Bronchial epithelial cell (primary cell): ENCODE data around the gene RSBN1L. TPM values are rescaled to one million over a fixed set of nuclear protein-coding genes. Genes with fewer than 3 reads are reported as not detected.

Experiments used
- DNase-seq: peaks from one replicate; pipeline ENCODE4 v3.0.0-alpha.2; 2010; ENCODE audit warnings: low read depth
- FAIRE-seq: peaks from 2 replicates; lab custom pipeline; 2011; peaks lifted over from hg19 to GRCh38; lab: Jason Lieb, UNC
- H3K27me3 ChIP-seq: 2 replicates; pipeline ENCODE4 v1.5.1; 2011; ENCODE audit warnings: low read length; ENCODE audit not compliant: control insufficient read depth, insufficient read depth
- H3K36me3 ChIP-seq: 2 replicates; pipeline ENCODE4 v1.5.1; 2011; ENCODE audit warnings: low read length; ENCODE audit not compliant: control insufficient read depth, insufficient read depth
- H3K4me3 ChIP-seq: 2 replicates; pipeline ENCODE4 v1.5.1; 2011; ENCODE audit warnings: mild to moderate bottlenecking, low read depth, low read length, control low read depth
- CTCF ChIP-seq: IDR thresholded peaks from 2 replicates; pipeline ENCODE4 v1.5.1; 2011; ENCODE audit warnings: mild to moderate bottlenecking, moderate library complexity, low read length, control low read depth, inconsistent platforms; ENCODE audit not compliant: insufficient read depth, severe bottlenecking
- total RNA-seq: library from RNA; depleted of rRNA; stranded (reverse); fragments of >200 nt; gene quantifications from 2 replicates; pipeline ENCODE4 v1.2.1, GENCODE V29; 2014

RSBN1L gene
- total RNA-seq, 1 donor from 2014 or later, result 17.9 TPM

DNA sequence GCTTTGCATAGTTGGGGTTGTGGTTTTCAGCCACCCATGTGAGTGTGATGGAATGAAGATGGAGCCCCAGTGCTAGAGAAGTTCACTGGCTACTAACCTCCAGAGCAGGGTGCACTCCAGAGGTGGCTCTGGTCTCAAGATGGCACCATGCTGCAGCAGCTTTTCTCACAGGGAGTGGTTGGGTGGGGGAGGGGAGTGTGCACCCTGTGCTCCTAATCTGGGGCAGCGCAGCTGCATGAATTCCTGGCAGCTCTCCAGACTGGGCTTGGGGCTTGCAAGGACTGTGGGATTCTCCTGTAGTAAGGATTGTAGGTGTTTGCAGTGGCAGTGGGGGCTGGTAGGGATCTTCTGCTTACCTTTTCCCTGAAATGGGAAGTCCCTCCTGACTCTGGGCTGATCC lies 126.0 kb downstream of the RSBN1L start:
- H3K36me3 ChIP-seq, result no peaks in the 10 kb centered on the region
- no peak for FAIRE-seq
- DNase-seq, result no peak
- no peak overlapping the region for H3K4me3 ChIP-seq
- no peak for TF ChIP-seq CTCF
- H3K27me3 ChIP-seq, result no peaks in the 10 kb centered on the region

DNA sequence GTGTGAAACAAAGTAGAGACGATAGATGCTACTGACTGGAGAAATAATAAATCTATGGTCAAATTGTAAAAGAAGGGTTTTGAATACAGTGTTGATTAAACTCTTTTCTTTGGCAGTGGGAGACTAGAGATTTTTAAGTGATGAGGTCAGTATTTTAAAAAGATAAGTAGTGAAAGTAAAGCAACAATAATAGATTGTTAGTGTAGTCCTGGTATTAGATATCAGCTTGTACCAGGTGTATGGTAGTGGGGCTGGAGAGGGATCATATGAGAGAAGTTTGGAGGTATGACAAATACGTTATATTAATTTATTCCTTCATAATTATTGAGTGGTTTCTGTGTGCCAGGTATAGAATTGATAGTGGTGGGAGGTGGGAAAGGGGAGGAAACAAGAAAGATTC lies 127.5 kb downstream of the RSBN1L start:
- Histone ChIP-seq H3K27me3 (no peaks in the 10 kb centered on the region), H3K36me3 (no peaks in the 10 kb centered on the region), H3K4me3 (no peak overlapping the region)
- no peak for TF ChIP-seq CTCF
- FAIRE-seq (no peak), DNase-seq (no peak)

- TF ChIP-seq CTCF, result no peak
- no peak for FAIRE-seq
- no peak for DNase-seq
- Histone ChIP-seq H3K36me3 (no peaks in the 10 kb centered on the region), H3K27me3 (no peaks in the 10 kb centered on the region), H3K4me3 (no peak overlapping the region)
These were observed 128.4 kb downstream of the RSBN1L start for GRCh38 chr7:77824636-77825035.

DNA sequence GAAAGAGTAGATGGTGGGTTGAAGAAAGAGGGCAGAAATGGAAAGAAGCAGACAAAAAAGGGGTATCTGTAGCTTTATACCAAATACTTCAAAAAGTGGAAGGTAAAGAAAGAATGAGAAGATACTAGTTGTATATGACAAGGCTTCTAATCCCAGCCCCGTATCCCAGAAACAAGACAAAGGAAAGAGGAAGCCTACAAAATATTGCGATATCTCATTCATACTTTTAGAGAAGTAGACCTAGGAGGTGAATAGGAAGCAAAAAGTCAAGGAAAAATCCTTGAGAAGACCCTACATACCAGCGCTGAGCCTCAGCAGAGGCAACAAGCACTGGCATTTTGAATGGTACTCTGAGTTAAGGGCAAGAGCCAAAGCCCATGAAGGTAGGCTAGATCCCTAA lies 128.9 kb downstream of the RSBN1L start:
- no peak for FAIRE-seq
- no peaks in the 10 kb centered on the region for H3K27me3 ChIP-seq

GRCh38 chr7:77826300-77826699 lies 130.0 kb downstream of the RSBN1L start:
- no peak for TF ChIP-seq CTCF
- FAIRE-seq (no peak), DNase-seq (no peak)
- H3K27me3 ChIP-seq, result no peaks in the 10 kb centered on the region
- H3K4me3 ChIP-seq, result no peak overlapping the region
- no peaks in the 10 kb centered on the region for H3K36me3 ChIP-seq

More for the DNA sequence above, 128.9 kb downstream of the RSBN1L start:
- H3K4me3 ChIP-seq, result no peak overlapping the region
- no peak for DNase-seq
- TF ChIP-seq CTCF, result no peak
- H3K36me3 ChIP-seq, result no peaks in the 10 kb centered on the region

GRCh38 chr7:77827999-77828398 lies 131.7 kb downstream of the RSBN1L start:
- FAIRE-seq (no peak), DNase-seq (peak; percentile 76)

More at GRCh38 chr7:77827999-77828398, 131.7 kb downstream of the RSBN1L start:
- no peak for TF ChIP-seq CTCF
- H3K27me3 ChIP-seq, result no peaks in the 10 kb centered on the region
- no peaks in the 10 kb centered on the region for H3K36me3 ChIP-seq
- H3K4me3 ChIP-seq, result no peak overlapping the region
